HFF-Myc (cell line): ENCODE data around the gene MMP25.

Source experiments
- DNase-seq: peaks from one replicate; pipeline ENCODE4 v3.0.0-alpha.2; 2011; ENCODE audit warnings: low read depth; ENCODE audit errors: extremely low read depth
- H3K4me3 ChIP-seq: replicated peaks from 2 replicates; pipeline ENCODE4 v1.5.1; 2011; ENCODE audit warnings: low read depth, mild to moderate bottlenecking, control low read depth, low read length
- TF ChIP-seq, protein P1 (sequence below): IDR thresholded peaks from 2 replicates; pipeline ENCODE4 v1.5.1; 2012; ENCODE audit warnings: mild to moderate bottlenecking, low read depth, low read length, control low read depth; ENCODE audit errors: missing control alignments

The MMP25 gene

DNA sequence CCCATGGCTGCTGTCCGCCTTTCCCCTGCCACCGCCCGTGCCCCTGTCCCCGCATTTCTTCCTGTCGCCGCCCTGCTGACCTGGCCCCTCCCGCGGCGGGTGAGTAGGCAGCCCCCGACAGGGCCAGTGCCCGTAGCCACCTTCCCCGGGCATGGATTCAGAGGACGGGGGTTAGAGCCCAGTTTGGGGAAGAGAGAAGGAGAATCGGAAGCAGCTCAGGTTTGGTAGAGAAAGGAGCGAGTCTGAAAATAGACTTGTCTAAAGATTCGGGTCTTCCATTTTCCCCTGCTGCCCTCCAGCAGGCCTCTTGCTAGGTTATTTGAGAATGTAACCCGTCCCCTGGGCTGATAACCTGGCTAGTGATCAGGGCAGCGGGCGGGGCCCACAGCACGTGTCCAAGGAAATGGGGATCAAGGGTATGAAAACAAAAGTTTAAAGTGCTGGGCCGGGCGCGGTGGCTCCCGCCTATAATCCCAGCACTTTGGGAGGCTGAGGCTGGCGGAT lies 41.5 kb upstream of the MMP25 start:
- no peak overlapping the region for H3K4me3 ChIP-seq
- no peak for DNase-seq

DNA sequence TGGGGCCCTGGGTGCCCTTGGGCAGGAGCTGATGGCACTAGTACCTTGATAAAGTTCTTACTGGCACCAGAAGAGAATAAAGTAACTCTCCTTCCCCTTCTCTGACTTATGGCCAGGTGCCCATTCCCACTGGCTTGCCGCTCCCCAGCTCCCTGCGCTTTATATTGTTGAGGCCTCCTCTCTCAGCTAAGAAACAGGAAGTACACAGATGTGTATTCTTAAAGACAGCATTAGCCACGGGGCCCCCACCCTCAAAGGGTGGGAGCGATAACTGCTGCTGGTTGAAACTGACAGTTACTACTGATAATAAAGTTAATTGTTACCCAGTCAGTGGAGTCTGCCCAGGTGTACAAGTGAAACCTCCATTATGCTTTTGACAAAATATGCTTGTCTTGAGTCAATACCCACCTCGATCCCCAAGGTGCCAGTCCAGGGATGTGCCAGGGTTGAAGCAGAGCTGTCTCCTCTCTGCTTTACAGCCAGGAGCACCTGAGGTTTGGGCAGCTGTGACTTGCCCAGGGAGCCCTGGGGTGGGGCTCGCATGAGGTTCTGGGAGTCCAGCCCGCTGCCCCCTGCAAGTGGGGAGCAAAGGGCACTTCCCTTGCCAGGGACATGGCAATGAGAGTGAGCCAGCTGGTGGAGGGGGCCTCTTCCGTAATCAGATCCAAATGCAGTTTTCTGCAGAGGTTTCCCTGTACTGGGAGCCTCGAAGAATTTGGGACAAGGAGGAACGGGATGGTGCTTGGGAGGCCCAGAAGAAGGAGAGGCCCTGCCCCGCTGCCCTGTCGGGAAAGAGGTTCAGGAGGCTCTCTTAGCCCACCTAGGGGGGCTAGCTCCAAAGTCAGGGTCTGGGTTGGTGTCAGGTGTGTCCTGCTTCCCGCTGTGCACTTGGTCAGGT lies 39.1 kb upstream of the MMP25 start:
- no peak overlapping the region for H3K4me3 ChIP-seq
- TF ChIP-seq, protein P1, sequence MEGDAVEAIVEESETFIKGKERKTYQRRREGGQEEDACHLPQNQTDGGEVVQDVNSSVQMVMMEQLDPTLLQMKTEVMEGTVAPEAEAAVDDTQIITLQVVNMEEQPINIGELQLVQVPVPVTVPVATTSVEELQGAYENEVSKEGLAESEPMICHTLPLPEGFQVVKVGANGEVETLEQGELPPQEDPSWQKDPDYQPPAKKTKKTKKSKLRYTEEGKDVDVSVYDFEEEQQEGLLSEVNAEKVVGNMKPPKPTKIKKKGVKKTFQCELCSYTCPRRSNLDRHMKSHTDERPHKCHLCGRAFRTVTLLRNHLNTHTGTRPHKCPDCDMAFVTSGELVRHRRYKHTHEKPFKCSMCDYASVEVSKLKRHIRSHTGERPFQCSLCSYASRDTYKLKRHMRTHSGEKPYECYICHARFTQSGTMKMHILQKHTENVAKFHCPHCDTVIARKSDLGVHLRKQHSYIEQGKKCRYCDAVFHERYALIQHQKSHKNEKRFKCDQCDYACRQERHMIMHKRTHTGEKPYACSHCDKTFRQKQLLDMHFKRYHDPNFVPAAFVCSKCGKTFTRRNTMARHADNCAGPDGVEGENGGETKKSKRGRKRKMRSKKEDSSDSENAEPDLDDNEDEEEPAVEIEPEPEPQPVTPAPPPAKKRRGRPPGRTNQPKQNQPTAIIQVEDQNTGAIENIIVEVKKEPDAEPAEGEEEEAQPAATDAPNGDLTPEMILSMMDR = no peak
- no peak for DNase-seq

More for the DNA sequence above, 41.5 kb upstream of the MMP25 start:
- TF ChIP-seq, protein P1 = no peak

DNA sequence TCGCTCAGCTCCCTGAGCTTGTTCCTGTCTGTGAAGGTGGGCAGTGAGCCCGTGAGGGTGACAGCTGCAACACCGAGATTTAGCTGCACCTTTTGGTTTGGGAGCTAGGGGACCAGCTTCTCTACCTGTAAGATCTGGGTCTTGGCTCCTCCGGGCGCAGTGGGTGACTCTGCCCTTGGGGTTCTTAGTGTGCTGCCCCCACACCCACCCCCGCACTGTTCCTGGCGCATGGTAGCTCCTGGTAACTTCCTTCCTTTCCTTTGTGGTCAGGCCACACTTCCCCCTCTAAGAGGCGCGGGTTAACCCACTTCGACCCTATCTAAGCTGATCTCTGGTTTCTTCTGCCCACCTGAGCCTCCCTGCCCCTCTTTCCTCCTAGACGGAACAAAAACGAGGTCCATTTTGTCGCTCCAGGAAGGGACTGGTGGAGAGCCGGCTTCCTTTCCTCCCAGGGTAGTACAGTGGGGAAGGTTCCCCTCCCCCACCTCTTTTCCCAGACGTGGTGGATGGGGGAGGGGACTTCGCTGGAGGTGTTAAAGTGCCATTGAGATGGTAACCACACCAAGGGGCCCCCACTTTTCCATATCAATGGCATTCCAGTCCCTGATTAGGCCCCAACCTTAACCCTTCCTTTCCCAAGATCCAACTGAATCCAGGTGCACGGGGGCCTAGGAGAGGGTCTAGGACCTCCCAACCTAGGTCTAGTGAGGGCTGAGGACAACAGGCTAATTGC lies 38.2 kb upstream of the MMP25 start:
- DNase-seq = no peak
- TF ChIP-seq, protein P1 = no peak
- no peak overlapping the region for H3K4me3 ChIP-seq

- no peak overlapping the region for H3K4me3 ChIP-seq
- DNase-seq = no peak
These were observed 37.7 kb upstream of the MMP25 start for GRCh38 chr16:3008690-3009037.

GRCh38 chr16:3009568-3010390 lies 36.6 kb upstream of the MMP25 start:
- TF ChIP-seq, protein P1 = no peak
- H3K4me3 ChIP-seq = no peak overlapping the region
- no peak for DNase-seq

More at GRCh38 chr16:3008690-3009037, 37.7 kb upstream of the MMP25 start:
- TF ChIP-seq, protein P1 = no peak

DNA sequence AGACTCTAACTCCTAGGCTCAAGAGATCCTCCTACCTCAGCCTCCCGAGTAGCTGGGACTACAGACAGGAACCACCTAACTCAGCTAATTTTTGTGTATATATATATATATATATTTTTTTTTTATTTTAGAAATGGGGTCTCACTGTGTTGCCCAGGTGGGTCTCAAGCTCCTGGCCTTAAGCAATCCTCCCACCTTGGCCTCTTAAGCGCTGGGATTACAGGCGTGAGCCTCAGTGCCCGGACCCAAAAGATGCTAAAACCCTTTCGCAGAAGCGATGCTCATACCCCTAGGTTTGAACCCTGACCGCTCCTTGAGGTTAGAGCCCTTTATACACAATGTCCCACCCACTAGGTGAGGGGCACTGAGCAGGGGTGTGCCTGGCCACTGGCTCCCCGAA lies 35.9 kb upstream of the MMP25 start:
- H3K4me3 ChIP-seq = no peak overlapping the region

More for the DNA sequence above, 35.9 kb upstream of the MMP25 start:
- DNase-seq = no peak
- TF ChIP-seq, protein P1 = no peak
